NB4 (cell line): ENCODE data around the gene RAB1A.

Source experiments
- MYC ChIP-seq: IDR thresholded peaks from 2 replicates; pipeline ENCODE4 v1.6.1; 2011; ENCODE audit warnings: low read depth, low read length
- POLR2A ChIP-seq: IDR thresholded peaks from 2 replicates; pipeline ENCODE4 v1.6.1; 2011; ENCODE audit warnings: mild to moderate bottlenecking; ENCODE audit not compliant: insufficient read length; ENCODE audit errors: extremely low read depth
- TF ChIP-seq, protein P1 (sequence below): IDR thresholded peaks from one replicate; pipeline ENCODE4 v1.5.1; 2012; ENCODE audit warnings: low read depth, low read length
- TF ChIP-seq, protein P2 (sequence below): IDR thresholded peaks from 2 replicates; pipeline ENCODE4 v1.6.1; 2011; ENCODE audit warnings: low read depth, low read length

DNA sequence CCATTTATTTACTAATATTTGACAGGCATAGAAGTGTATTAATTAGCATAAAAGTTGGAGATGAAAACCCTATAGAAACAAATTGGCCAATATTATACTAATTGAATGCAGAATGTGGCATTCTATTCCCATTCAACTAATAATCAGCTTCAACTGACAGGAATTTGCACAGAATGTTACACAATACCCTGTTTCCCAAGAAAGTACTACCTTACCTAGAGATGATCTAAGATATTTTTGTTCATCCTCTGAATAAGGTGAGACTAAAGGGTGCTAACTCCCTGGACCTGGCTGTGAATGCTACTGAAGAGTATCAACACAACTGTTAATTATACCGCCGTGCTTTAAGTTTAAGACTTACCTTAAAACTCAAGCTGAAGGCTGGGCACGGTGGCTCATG lies 44.8 kb downstream of the RAB1A start:
- TF ChIP-seq, protein P1, sequence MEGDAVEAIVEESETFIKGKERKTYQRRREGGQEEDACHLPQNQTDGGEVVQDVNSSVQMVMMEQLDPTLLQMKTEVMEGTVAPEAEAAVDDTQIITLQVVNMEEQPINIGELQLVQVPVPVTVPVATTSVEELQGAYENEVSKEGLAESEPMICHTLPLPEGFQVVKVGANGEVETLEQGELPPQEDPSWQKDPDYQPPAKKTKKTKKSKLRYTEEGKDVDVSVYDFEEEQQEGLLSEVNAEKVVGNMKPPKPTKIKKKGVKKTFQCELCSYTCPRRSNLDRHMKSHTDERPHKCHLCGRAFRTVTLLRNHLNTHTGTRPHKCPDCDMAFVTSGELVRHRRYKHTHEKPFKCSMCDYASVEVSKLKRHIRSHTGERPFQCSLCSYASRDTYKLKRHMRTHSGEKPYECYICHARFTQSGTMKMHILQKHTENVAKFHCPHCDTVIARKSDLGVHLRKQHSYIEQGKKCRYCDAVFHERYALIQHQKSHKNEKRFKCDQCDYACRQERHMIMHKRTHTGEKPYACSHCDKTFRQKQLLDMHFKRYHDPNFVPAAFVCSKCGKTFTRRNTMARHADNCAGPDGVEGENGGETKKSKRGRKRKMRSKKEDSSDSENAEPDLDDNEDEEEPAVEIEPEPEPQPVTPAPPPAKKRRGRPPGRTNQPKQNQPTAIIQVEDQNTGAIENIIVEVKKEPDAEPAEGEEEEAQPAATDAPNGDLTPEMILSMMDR: no peak
- TF ChIP-seq, protein P2, sequence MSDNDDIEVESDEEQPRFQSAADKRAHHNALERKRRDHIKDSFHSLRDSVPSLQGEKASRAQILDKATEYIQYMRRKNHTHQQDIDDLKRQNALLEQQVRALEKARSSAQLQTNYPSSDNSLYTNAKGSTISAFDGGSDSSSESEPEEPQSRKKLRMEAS: no peak
- TF ChIP-seq MYC (no peak), POLR2A (no peak)
